DMS 273 (cell line): ENCODE data around the gene PTPN6.
"Not testable (repeated sequence)": the region's sequence is repeated elsewhere in the genome, so short reads cannot be mapped to it uniquely, and the experiment has no call there.

ENCODE experiments used
- DNase-seq: peaks from one replicate; lab custom pipeline; 2025; ENCODE audit not compliant: unreplicated experiment; lab: John Stamatoyannopoulos, UW

The PTPN6 gene

DNA sequence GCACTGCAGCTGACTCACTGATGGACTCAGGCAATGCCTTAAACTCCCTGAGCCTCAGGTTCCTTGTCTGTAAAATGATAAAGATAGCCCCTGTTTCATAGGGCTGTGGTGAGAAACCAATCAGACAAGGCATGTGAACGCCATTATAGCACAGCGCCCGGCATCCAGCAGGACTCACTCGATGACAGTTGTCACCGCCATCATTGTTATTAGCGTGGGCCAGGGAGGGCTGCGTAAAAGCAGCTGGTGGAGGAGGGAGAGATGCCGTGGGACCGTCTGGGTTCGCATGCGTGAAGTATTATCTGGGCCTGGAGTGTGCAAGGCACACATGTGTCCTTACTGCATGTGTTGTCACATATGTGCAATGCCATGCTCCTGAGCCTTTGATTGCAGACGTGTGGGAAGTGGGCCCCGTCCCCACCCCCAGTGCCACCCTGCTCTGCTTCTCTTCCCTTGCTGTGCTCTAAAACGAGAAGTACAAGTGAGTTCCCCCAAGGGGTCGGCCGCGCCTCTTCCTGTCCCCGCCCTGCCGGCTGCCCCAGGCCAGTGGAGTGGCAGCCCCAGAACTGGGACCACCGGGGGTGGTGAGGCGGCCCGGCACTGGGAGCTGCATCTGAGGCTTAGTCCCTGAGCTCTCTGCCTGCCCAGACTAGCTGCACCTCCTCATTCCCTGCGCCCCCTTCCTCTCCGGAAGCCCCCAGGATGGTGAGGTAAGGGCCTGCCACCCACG is at the start of gene PTPN6:
Gene PTPN6, plus strand, starts transcription at position 546 of the 730 bp plus-strand sequence. Its CDS starts 157 bp downstream, at position 703.
- DNase-seq = no peak

DNA sequence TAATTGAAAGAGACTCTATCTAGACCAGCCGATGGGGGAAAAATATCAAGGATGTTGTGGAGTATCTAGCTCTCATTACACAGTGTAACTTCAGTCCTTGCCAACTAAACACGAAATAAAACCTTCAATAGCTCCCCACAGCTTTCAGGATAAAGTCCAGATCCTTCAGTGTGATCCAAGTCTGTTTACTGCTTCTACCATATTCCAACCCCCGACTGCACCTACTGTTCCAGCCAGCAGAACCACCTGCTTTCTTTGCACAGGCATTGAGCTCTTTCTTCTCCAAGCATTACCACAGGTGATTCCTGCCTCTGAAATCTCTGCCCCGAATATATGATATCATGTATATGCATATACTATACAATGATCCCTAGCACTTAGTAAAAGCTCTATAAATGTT is 48.7 kb upstream of the PTPN6 start:
- no peak for DNase-seq

DNA sequence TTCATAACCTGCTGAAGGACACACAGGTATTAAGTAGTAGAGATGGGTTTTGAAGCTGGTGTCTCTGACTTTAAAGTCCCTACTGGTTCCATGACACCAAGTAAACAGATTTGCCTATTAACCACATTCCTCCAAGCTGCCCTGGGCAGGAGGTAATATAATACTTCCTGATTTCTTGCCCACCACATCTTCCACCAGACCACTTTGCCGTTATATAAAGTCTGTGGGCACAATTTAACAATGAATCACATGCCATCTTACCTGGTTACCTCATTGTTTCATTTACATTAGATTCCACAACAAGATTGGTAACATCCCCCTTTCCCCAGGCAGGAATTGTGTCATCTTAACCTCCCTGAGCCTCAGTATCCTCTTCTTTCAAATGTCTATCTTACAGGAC is 47.4 kb upstream of the PTPN6 start:
- DNase-seq = no peak

DNA sequence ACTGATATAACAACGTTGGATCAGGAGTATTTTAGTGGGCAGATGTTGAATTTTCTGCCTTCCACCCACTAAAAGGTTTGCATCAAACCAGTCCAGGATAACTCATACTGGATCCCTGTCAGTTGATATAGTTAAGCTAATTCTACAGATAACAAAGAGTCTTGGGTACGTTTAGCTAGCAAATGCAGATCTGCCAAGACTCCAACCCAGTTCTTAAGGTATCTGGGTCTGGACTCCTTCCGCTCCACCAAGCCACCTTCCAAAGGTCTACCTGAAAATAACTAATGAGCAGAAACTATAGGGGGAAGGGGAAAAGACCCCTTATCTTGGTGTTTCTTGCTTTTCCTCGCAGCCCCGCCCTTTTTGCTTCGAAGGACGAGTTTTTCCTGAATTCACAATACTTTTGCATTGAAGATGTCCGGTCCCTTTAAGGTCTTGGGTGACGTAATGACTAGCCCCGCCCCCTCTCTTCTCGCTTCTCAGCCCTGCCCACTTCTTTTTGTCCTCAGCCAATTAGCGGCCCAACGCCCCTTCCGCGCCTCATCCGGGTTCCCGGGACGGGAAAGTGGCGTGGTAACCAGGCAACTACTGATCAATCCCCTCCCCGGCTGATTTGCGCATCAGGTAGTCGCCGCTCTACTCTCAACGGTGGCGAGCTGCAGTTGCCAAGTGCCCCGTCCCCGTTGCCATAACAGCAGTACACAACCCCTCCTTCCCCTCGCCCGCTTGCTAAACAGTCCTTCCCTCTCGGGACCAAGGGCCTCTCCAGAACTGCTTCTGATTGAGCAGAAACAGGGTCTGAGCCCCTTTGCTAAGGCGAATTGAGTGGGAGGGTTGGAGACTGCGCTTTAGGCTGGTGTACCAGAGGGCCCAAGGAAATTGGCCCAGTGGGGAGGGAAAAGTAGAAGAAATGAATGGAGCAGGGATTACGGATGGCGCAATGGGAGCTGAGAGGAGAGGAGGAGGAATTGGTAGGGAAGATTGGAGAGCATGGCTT is 46.6 kb upstream of the PTPN6 start, which contains the start of gene LRRC23:
Gene LRRC23, plus strand, starts transcription at position 543 of the 997 bp plus-strand sequence. CDS start 812 bp downstream, outside the sequence.
- DNase-seq = peak; percentile 96

DNA sequence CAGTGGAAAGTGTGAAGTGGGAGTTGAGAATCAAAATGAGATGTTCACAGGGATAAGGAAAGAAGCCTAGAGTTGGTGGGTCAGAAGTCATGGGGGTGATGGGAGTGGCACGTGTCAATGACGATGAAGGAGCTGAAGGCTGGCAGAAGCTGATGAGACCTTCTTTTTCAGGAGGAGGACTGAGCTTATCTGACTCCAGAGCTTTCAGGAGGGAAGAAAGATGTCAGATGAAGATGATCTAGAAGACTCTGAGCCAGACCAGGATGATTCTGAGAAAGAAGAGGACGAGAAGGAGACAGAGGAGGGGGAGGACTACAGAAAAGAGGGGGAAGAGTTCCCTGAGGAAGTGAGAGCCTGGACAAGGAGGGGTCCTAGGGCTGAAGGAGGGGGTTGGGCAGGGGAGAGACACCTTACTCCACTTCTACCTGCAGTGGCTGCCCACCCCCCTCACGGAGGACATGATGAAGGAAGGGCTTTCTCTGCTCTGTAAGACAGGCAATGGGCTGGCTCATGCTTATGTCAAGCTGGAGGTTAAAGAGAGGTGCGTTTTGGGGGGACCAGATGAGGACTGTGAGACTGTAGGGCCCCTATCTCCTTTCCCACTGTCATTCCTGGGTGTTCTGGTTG is 45.6 kb upstream of the PTPN6 start:
- no peak for DNase-seq

DNA sequence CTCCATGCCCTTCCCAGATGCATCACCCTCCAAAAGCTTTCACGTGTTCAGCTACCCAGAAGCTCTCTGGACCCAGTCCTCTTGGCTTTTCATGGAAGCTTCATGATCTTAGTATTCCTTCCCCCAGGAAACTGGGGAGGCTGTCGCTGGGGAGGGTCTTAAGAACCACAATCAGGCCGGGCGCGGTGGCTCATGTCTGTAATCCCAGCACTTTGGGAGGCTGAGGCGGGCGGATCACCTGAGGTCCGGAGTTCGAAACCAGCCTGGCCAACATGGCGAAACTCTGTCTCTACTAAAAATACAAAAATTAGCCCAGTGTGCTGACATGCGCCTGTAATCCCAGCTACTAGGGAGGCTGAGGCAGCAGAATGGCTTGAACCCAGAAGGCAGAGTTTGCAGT is 43.0 kb upstream of the PTPN6 start:
- not testable (repeated sequence) for DNase-seq

DNA sequence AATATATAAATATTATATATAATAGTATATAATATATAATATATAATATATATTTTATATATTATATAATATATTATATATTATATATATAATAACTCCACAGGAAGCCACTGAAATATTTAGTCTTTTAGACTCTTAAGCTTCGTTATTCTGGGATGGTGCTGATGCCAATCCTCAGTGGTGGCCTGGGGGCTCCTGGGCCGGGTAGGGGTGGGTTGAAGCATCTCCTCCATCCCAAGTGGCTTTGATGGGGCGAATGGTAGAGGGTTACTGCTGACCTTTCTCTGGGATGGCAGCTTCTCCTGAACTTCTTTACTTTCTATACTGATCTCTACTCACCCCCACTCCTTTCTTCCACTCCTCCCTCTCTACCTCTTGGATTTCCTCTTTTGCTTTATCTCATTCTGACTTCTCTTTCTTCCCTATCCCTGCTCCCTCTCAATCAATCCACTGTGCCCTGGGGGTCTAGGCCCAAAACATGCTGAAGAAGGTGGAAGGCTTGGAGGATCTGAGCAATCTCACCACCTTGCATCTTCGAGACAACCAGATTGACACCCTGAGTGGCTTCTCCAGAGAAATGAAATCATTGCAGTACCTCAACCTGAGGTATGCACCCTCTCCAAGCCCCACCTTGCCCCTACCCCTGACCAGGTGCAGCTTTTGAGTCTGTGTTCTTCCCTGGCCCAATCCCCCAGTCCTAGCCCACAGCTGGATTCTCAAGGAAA is 41.6 kb upstream of the PTPN6 start:
- DNase-seq = no peak

DNA sequence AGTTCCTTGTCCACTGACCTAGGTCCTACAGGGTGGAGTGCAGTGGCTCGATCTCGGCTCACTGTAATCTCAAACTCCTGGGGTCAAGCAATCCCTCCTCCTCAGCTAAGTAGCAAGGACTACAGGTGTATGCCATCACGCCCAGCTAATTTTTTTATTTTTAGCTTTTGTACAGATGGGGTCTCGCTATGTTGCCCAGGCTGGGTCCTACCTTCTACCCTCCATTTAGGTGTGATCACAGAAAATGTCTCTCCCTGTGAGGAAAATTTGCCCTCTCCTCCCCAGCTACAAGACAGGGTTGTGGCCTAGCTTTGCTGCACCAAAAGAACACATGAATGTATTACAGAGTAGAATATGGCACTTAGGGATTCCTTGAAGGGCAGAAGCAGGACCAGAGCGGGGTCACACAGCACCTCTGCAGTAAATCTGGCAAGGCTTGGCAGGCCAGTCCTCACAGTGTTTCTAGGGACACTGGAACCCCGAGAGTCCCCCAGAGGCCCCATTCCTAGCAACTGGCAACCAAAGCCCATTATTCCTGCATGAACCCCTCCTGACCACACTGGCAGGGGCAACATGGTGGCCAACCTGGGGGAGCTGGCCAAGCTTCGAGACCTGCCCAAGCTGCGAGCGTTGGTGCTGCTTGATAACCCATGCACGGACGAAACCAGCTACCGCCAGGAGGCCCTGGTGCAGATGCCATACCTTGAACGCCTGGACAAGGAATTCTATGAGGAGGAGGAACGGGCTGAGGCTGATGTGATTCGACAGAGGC is 38.8 kb upstream of the PTPN6 start:
- DNase-seq = no peak

DNA sequence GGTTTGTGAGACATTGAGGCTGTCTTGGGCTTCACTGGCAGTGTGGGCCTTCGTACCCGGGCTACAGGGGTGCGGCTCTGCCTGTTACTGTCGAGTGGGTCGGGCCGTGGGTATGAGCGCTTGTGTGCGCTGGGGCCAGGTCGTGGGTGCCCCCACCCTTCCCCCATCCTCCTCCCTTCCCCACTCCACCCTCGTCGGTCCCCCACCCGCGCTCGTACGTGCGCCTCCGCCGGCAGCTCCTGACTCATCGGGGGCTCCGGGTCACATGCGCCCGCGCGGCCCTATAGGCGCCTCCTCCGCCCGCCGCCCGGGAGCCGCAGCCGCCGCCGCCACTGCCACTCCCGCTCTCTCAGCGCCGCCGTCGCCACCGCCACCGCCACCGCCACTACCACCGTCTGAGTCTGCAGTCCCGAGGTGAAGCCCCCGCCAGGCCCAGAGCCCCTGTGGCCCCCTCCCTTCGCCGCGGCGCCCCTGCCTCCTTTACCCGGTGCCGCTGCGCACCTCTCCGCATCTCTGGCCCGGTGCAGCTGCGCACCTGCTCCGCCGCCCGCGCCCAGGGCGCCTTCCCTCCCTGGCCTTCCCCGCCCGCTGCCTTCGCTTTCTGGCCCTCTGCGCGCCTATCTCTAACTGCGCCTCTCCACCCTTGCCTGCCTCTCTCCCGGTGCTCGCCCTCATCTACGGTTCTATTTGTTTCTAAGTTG is 36.8 kb upstream of the PTPN6 start, which contains the start of gene ENO2:
Gene ENO2, plus strand, starts transcription at position 335 of the 701 bp plus-strand sequence. CDS start 1,253 bp downstream, outside the sequence.
- peak; percentile 60 for DNase-seq

DNA sequence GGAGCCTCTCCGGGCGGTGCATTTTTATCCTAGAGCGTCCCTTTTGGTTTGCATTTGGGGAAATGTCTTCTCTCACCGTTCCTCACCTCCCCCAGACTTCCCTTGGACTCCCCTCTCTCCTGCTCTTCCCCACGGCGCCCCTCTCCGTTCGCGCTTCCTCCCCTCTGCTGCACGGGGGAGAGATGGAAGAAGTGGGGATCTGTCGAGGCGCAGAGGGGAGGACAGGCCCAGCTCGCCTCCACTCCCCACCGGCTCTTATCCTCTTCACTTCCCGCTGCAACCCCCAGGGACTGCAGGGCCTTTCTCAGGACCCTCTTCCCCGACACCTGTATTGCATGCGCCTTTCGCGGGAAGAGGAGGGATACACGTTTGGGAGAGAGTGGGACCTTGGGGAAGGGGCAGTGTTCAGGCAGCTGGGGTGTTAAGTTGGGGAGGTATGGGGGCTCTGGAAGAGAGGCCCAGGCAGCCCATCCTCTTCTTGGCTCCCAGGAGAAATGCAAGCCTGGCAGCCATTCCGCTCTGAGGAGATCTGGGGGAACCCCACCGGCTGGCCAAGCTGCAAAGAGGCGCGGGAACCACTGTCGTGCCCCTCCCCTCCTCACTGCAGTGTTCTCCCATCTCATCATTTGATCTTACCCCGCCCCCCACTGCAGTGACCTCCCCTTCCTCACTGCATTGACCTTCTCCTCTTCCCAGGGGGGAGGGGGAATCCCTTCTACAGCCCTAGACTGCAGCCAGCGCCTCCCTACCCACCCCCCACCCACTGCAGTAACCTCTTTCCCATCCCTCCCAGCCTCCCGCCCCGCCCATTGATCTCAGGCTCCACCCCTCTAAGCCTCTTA is 36.0 kb upstream of the PTPN6 start:
- DNase-seq = no peak

DNA sequence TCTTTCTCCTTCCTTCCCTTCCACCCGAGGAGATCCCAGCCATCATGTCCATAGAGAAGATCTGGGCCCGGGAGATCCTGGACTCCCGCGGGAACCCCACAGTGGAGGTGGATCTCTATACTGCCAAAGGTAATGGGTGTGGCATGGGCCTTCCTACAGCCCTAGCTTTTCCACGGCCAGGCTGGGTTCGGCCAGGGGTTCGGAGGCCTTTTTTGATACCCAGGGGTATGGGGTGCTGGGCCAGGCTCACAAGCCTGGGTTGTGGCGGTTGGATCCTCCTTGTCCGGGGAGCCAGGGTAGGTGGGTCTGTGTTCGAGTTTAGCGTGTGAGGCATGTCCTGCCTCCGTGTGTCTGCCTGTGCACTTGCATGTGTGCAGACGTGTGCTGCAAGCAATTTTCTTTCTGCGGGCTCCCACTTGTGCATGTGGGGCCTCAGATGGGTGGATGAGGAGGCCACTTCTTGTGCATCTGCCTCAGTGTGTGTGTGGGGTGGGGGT is 35.3 kb upstream of the PTPN6 start:
- no peak for DNase-seq

DNA sequence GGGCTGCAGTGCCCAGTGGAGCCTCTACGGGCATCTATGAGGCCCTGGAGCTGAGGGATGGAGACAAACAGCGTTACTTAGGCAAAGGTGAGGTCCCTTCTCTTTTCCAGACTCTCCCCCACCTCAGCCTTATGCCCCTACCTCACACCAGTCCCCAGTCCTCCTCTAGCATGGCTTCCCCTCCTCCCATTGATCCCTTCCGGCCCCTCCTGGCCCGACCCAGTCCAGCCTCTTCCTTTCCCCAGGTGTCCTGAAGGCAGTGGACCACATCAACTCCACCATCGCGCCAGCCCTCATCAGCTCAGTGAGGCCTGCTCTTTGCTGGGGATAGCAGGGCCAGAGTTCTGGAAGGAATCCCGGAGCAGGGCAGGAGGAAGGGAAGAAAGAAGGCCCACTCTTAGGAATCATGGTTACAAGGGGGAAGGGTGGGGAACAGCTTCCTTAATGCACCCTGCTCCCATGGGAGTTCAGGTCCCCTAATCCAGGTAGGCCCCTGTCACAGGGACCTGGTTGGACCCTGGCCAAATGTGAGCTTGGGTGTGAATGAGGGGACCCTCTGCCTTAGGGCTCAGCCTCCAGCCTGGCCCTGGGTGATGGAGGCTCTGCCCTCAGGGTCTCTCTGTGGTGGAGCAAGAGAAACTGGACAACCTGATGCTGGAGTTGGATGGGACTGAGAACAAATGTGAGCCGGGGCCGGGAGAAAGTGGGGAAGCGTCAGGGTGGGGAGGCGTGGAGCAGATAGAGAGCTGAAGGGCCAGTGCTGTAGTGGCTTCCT is 34.5 kb upstream of the PTPN6 start:
- no peak for DNase-seq

DNA sequence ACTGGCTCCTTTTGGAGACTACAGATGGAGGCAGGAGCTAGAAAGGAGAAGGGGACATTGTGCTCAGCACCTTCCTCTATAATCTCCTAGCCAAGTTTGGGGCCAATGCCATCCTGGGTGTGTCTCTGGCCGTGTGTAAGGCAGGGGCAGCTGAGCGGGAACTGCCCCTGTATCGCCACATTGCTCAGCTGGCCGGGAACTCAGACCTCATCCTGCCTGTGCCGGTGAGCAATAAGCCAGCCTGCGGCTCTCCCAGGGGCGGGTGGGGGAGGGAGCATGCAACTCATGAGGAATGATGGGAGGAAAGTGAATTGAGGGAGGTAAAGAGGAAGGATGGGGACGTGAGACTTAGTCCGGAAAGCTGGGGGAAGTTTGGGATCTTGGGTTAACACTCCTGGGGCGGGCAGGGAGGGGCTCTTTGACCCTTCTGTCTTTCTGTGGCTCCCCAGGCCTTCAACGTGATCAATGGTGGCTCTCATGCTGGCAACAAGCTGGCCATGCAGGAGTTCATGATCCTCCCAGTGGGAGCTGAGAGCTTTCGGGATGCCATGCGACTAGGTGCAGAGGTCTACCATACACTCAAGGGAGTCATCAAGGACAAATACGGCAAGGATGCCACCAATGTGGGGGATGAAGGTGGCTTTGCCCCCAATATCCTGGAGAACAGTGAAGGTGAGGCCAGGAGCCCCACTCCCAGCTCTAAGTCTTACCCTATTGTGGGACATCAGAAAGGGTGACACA is 33.5 kb upstream of the PTPN6 start:
- no peak for DNase-seq

DNA sequence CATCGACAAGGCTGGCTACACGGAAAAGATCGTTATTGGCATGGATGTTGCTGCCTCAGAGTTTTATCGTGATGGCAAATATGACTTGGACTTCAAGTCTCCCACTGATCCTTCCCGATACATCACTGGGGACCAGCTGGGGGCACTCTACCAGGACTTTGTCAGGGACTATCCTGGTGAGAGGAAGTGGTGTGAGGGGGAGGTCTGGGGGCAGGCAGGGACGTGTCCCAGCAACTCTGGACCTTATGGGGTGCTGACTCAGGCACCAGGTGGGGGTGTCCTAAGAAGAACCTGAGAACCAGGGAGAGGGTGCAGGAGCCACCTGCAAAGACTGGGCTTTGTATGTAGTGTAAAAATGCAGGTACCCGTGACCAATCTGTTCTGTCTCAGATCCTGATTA is 31.6 kb upstream of the PTPN6 start:
- DNase-seq = no peak

DNA sequence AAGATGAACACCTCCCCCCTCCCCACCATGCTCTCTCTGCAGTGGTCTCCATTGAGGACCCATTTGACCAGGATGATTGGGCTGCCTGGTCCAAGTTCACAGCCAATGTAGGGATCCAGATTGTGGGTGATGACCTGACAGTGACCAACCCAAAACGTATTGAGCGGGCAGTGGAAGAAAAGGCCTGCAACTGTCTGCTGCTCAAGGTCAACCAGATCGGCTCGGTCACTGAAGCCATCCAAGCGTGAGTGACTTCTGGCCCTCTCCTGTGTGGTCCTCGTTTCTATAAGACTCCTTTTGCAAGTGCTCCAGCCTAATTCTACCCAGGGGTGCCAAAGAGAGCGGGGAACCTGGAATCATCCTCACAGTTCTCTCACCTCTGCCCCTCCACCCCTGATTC is 29.6 kb upstream of the PTPN6 start:
- no peak for DNase-seq

DNA sequence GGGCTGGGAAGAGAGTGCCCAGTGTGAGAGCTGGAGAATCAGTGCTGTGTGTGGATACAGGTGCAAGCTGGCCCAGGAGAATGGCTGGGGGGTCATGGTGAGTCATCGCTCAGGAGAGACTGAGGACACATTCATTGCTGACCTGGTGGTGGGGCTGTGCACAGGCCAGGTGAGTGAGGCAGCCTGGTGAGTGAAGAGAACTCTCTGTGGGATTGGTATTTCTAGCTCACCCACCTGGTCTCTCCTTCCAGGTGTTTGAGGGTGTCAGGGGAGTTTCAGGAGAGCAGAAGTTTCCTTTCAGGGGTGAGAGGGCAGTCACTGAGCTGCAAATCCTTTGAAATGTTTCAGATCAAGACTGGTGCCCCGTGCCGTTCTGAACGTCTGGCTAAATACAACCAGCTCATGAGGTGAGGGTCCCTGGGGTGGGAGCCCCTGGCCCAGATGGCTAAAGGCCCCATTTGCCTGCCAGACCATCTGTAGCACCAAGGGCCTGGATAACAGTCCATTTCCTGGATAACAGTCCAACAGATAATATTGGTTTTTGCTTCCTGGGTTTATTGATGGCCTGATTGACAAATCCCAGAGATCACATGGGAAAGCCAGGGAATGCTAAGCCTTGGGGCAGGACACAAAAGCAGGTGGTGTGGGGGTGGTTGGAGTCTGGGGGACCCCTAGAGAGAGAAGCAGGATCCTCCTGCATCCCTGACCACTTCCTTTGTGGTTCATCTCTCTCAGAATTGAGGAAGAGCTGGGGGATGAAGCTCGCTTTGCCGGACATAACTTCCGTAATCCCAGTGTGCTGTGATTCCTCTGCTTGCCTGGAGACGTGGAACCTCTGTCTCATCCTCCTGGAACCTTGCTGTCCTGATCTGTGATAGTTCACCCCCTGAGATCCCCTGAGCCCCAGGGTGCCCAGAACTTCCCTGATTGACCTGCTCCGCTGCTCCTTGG is 28.9 kb upstream of the PTPN6 start:
- no peak for DNase-seq
